Measurements from ENCODE around the gene MRC2.

GRCh38 chr17:62580947-62581346, 46.5 kb upstream of the MRC2 start:
- TF ChIP-seq CEBPB (IDR thresholded peaks at IDR 0.05) (no peak), REST (IDR thresholded peaks at IDR 0.05) (no peak), NFE2L2 (conservative IDR thresholded peaks at IDR 0.05; ENCODE audit: low read length) (no peak), JUN (IDR thresholded peaks at IDR 0.05) (no peak), NPAS2 (CRISPR knock-in tag; IDR thresholded peaks at IDR 0.05; ENCODE audit: borderline replicate concordance) (no peak), NR3C1 (IDR thresholded peaks at IDR 0.05) (no peak), TP53 (CRISPR knock-in tag; IDR thresholded peaks at IDR 0.05) (no peak), CTCF (IDR thresholded peaks at IDR 0.05) (no peak), POLR2A (IDR thresholded peaks at IDR 0.05; ENCODE audit: low read length) (no peak), ESRRA (IDR thresholded peaks at IDR 0.05; ENCODE audit: borderline replicate concordance, low read length) (no peak), MAX (IDR thresholded peaks at IDR 0.05) (no peak), CHD2 (IDR thresholded peaks at IDR 0.05; ENCODE audit: low read length, partially characterized antibody) (no peak), SREBF2 (IDR thresholded peaks at IDR 0.05) (no peak), RFX5 (IDR thresholded peaks at IDR 0.05) (no peak)

All from A549 (cell line).